Muscle of leg (tissue), 11 donors: ENCODE measurements around the gene PTPRZ1. TPM values are rescaled to one million over a fixed set of nuclear protein-coding genes. Genes with fewer than 3 reads are reported as not detected.

Source experiments
- DNase-seq: peaks from one replicate; pipeline ENCODE4 v3.0.0; 2013
- H3K27ac ChIP-seq: one replicate; pipeline ENCODE4 v1.5.1; 2013; ENCODE audit warnings: mild to moderate bottlenecking, low read length, control low read depth
- H3K27me3 ChIP-seq: one replicate; pipeline ENCODE4 v1.6.1; 2013; ENCODE audit warnings: low read length; ENCODE audit not compliant: control insufficient read depth, insufficient read depth
- H3K36me3 ChIP-seq: one replicate; pipeline ENCODE4 v1.6.1; 2013; ENCODE audit warnings: low read length; ENCODE audit not compliant: control insufficient read depth, insufficient read depth
- H3K4me1 ChIP-seq: one replicate; pipeline ENCODE4 v1.6.1; 2013; ENCODE audit warnings: low read length; ENCODE audit not compliant: control insufficient read depth, insufficient read depth
- H3K4me3 ChIP-seq: one replicate; pipeline ENCODE4 v1.5.1; 2013; ENCODE audit warnings: low read length, control low read depth
- H3K9me3 ChIP-seq: replicated peaks from 2 replicates; pipeline ENCODE4 v1.6.1; 2013; ENCODE audit warnings: low read depth, low read length; ENCODE audit not compliant: control insufficient read depth
- WGBS: methylation state at CpG from one replicate; pipeline ENCODE4 v1.1.5; 2013; ENCODE audit warnings: missing lambda C conversion rate; ENCODE audit not compliant: insufficient coverage; 5-methylcytosine and 5-hydroxymethylcytosine counted together
- polyA plus RNA-seq, 8 donors: library from polyadenylated mRNA; unstranded; fragments of 120-200 nt; gene quantifications; one replicate each; pipeline versions ENCODE4 v1.2.1 to v1.2.3, GENCODE V29; 2013; ENCODE audit warnings: inconsistent platforms in 1 of 8, low replicate concordance in 1 of 8; ENCODE audit not compliant: insufficient read length in 8 of 8, insufficient read depth in 1 of 8
- total RNA-seq: library from RNA; stranded (reverse); fragments of 120-200 nt; gene quantifications from one replicate; pipeline ENCODE4 v1.2.4, GENCODE V29; 2013

The PTPRZ1 gene
- total and polyA plus RNA-seq, 9 donors: 3.0 to 18.7 (median 4.9) TPM

GRCh38 chr7:121992068-121992467 is 119.1 kb downstream of the PTPRZ1 start:
- H3K4me3 ChIP-seq: no peak overlapping the region
- no peaks in the 10 kb centered on the region for H3K4me1 ChIP-seq
- no peaks in the 10 kb centered on the region for H3K36me3 ChIP-seq
- WGBS: no CpG with 5 or more reads among the region's 4 CpGs
- no peaks in the 10 kb centered on the region for H3K9me3 ChIP-seq
- no peak overlapping the region for H3K27ac ChIP-seq
- DNase-seq: no peak
- H3K27me3 ChIP-seq: no peaks in the 10 kb centered on the region

- H3K27me3 ChIP-seq: no peaks in the 10 kb centered on the region
- H3K9me3 ChIP-seq: no peaks in the 10 kb centered on the region
- H3K36me3 ChIP-seq: no peaks in the 10 kb centered on the region
- H3K4me1 ChIP-seq: no peaks in the 10 kb centered on the region
- no peak overlapping the region for H3K4me3 ChIP-seq
- peak; percentile 81 for DNase-seq
- WGBS: no CpG with 5 or more reads among the region's 5 CpGs
- H3K27ac ChIP-seq: no peak overlapping the region
These were observed 121.9 kb downstream of the PTPRZ1 start for GRCh38 chr7:121994625-121995410.

GRCh38 chr7:122006687-122007086 is 133.7 kb downstream of the PTPRZ1 start:
- no CpG with 5 or more reads among the region's 2 CpGs for WGBS
- Histone ChIP-seq H3K4me1 (no peaks in the 10 kb centered on the region), H3K27me3 (no peaks in the 10 kb centered on the region), H3K9me3 (no peaks in the 10 kb centered on the region), H3K4me3 (no peak overlapping the region), H3K27ac (no peak overlapping the region), H3K36me3 (no peaks in the 10 kb centered on the region)
- no peak for DNase-seq

GRCh38 chr7:122010116-122010515 is 137.2 kb downstream of the PTPRZ1 start:
- no peaks in the 10 kb centered on the region for H3K4me1 ChIP-seq
- WGBS: no CpG with 5 or more reads among the region's 7 CpGs
- no peak for DNase-seq
- no peak overlapping the region for H3K27ac ChIP-seq
- no peaks in the 10 kb centered on the region for H3K9me3 ChIP-seq
- H3K27me3 ChIP-seq: no peaks in the 10 kb centered on the region
- H3K36me3 ChIP-seq: no peaks in the 10 kb centered on the region
- no peak overlapping the region for H3K4me3 ChIP-seq

GRCh38 chr7:122013065-122013464 is 140.1 kb downstream of the PTPRZ1 start:
- no CpG with 5 or more reads among the region's 2 CpGs for WGBS
- Histone ChIP-seq H3K4me3 (no peak overlapping the region), H3K27me3 (no peaks in the 10 kb centered on the region), H3K9me3 (no peaks in the 10 kb centered on the region), H3K4me1 (no peaks in the 10 kb centered on the region), H3K36me3 (no peaks in the 10 kb centered on the region), H3K27ac (no peak overlapping the region)
- DNase-seq: no peak

GRCh38 chr7:122013630-122014029 is 140.7 kb downstream of the PTPRZ1 start:
- Histone ChIP-seq H3K36me3 (no peaks in the 10 kb centered on the region), H3K27ac (no peak overlapping the region), H3K4me1 (no peaks in the 10 kb centered on the region), H3K9me3 (no peaks in the 10 kb centered on the region), H3K4me3 (no peak overlapping the region), H3K27me3 (no peaks in the 10 kb centered on the region)
- no peak for DNase-seq
- no CpG with 5 or more reads among the region's 3 CpGs for WGBS

GRCh38 chr7:122014697-122015096 is 141.7 kb downstream of the PTPRZ1 start:
- peak; percentile 1 for DNase-seq
- H3K4me1 ChIP-seq: no peaks in the 10 kb centered on the region
- no CpG with 5 or more reads among the region's 1 CpG for WGBS
- H3K27ac ChIP-seq: no peak overlapping the region
- H3K27me3 ChIP-seq: no peaks in the 10 kb centered on the region
- no peak overlapping the region for H3K4me3 ChIP-seq
- H3K9me3 ChIP-seq: no peaks in the 10 kb centered on the region
- no peaks in the 10 kb centered on the region for H3K36me3 ChIP-seq

- H3K9me3 ChIP-seq: no peaks in the 10 kb centered on the region
- H3K36me3 ChIP-seq: no peaks in the 10 kb centered on the region
- no peak overlapping the region for H3K27ac ChIP-seq
- DNase-seq: no peak
- H3K4me3 ChIP-seq: no peak overlapping the region
- H3K4me1 ChIP-seq: no peaks in the 10 kb centered on the region
- no CpG with 5 or more reads among the region's 1 CpG for WGBS
- H3K27me3 ChIP-seq: no peaks in the 10 kb centered on the region
These were observed 145.1 kb downstream of the PTPRZ1 start for GRCh38 chr7:122018032-122018431.

- no peaks in the 10 kb centered on the region for H3K4me1 ChIP-seq
- DNase-seq: no peak
- H3K9me3 ChIP-seq: no peaks in the 10 kb centered on the region
- H3K27ac ChIP-seq: no peak overlapping the region
- H3K27me3 ChIP-seq: no peaks in the 10 kb centered on the region
- no peak overlapping the region for H3K4me3 ChIP-seq
- no peaks in the 10 kb centered on the region for H3K36me3 ChIP-seq
- WGBS: 88% methylated on average over 1 of the region's 2 CpGs
These were observed 154.1 kb downstream of the PTPRZ1 start for GRCh38 chr7:122027058-122027457.

- no CpG with 5 or more reads among the region's 1 CpG for WGBS
These were observed 160.7 kb downstream of the PTPRZ1 start for GRCh38 chr7:122033641-122034040.

GRCh38 chr7:122035876-122036275 is 162.9 kb downstream of the PTPRZ1 start:
- WGBS: 87% methylated on average over 1 of the region's 1 CpG
- no peaks in the 10 kb centered on the region for H3K27me3 ChIP-seq
- H3K27ac ChIP-seq: no peak overlapping the region
- H3K9me3 ChIP-seq: no peaks in the 10 kb centered on the region
- H3K4me3 ChIP-seq: no peak overlapping the region
- no peak for DNase-seq
- no peaks in the 10 kb centered on the region for H3K36me3 ChIP-seq
- H3K4me1 ChIP-seq: peaks cover 4% of the 10 kb centered on the region

More at GRCh38 chr7:122033641-122034040, 160.7 kb downstream of the PTPRZ1 start:
- H3K4me3 ChIP-seq: no peak overlapping the region
- H3K27ac ChIP-seq: no peak overlapping the region
- H3K36me3 ChIP-seq: no peaks in the 10 kb centered on the region
- no peaks in the 10 kb centered on the region for H3K27me3 ChIP-seq
- H3K9me3 ChIP-seq: no peaks in the 10 kb centered on the region
- no peak for DNase-seq
- H3K4me1 ChIP-seq: peaks cover 2% of the 10 kb centered on the region
